Stimulated activated CD8-positive, alpha-beta memory T cell treated with anti-CD3 and anti-CD28 coated beads, Interleukin-2, amount 100 ng/mL, for 1 hour (primary cell): ENCODE data around the gene RAB33A.
"Not testable (repeated sequence)": the region's sequence is repeated elsewhere in the genome, so short reads cannot be mapped to it uniquely, and the experiment has no call there.

Experiments
- DNase-seq, 2 donors: peaks; one replicate each; pipeline ENCODE4 v3.0.0-alpha.2; 2020; ENCODE audit warnings: low read depth in 2 of 2

The RAB33A gene

DNA sequence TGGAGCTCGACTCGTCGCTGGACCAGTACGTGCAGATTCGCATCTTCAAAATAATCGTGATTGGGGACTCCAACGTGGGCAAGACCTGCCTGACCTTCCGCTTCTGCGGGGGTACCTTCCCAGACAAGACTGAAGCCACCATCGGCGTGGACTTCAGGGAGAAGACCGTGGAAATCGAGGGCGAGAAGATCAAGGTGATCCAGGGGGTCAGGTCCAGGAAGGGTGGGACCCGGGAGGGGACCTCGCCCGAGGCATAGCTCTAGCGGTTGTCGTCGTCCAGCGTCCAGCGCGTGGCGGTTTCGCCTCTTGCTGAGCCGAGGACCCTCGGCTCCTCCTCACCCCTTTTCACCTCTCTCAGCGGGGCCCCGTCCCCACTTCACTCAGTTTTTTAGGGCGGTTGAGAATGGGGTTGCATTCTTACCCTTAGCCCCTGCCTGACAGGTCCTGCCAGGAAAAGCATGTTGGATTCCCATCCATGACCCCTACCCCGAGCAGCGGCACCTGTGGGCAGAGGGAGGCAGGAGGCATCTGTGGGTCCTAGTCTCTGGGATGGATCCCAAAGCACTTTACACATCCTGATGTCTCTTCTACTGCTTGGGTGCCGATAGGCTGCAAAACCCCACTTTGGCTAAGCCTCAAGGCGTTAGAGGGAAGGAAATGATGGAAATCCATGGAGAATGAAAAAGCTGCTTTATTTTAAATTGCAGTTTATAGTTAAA, 524 bp downstream of the RAB33A start:
- no peak for DNase-seq

DNA sequence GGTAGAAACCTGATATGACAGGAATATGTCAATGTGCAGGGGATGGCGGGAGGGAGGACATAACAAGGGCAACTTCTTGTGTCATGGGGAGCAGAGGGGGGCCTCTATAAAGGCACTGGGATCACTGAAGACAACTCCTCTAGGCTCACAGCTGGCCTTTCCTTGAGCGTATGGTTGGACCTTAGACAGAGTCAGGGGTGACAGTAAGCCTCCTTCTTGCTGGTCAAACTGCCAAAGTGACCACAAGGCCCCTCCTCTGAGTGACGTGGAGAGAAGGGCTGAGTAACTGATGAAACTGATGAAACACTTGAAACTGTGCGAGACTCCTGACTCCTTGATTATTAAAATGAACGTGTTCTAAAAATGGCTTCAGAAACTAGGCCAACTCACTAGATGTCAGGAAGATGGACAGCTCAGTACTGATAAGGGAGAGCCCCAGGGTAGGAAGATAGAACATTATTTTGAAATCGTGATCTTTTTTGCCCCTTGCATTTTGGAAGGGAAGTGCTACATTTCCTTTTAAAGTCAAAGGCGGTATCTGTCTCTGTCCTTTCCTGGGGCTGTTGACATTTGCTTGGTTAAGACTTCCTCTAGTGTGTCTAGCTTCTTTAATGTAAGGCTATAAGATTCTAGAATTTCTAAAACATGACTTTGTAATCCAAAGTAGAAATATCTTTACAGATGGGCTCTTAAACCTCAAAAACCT, 1.6 kb downstream of the RAB33A start:
- no peak for DNase-seq

- DNase-seq: no peak
Observed at GRCh38 chrX:130174045-130174704, 2.4 kb downstream of the RAB33A start.

- no peak for DNase-seq
Observed at GRCh38 chrX:130174937-130175336, 3.2 kb downstream of the RAB33A start.

DNA sequence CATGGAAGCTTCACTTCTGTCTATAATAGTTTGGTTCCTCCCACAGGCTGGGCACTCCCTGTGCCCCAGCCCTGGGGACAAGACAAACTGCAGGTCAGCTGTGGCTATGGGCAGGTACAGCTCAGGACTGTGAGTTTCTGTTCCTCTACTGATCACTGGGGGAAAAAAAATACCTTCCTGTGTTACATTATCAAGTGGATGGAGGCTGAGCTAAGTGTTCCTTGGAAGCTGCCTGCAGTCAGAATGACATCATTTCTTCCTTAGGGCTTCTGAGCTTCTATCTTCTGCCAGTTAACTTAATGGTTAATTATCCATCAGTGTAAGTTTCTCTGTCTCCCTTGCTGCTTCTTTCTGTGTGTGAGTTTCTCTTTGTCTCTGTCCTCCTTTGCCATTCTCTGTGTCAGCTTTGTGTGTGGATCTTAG, 4.6 kb downstream of the RAB33A start:
- no peak for DNase-seq

- no peak for DNase-seq
Observed at GRCh38 chrX:130176942-130177341, 5.2 kb downstream of the RAB33A start.

DNA sequence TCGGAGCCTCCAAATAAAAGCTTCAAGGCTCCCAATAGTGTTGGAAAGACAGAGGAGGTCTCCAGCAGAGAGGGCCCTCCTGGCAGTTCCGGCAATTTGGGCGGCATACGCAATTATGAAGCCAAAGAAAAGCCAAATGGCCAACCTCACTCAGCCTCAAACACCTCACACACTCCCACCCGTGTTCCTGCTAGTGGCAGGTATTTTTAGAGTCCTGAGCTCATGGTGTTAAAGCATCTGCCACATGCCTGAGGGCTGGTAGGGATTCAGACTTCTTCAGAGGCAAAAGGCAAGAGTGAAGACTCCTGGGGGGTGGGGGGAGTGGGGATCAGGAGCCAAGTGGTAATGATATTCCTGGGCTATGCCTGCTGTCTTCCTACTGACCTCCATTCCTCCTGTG, 7.4 kb downstream of the RAB33A start:
- no peak for DNase-seq

- DNase-seq: no peak
Observed at GRCh38 chrX:130179579-130180215, 7.9 kb downstream of the RAB33A start.

GRCh38 chrX:130184168-130184567, 12.4 kb downstream of the RAB33A start:
- DNase-seq: no peak

DNA sequence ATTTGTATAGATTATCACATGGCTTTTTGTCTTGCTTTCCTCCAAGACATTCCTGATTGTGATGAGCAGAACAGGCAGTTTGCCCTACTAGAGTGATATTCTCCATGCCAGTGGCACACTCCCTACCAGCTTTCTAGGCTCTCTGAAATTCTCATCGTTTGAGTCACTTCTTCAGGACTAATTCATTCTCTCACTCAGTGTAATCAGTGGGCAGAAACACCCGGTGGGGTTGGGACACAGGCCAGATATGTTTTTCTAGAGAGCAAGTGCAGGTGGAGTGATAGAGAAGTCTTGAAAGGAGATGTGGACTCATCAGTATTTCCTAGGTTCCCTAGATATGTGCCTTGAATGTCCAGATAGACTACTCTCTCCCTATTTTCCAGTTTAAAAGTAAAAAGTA, 13.1 kb downstream of the RAB33A start:
- no peak for DNase-seq

DNA sequence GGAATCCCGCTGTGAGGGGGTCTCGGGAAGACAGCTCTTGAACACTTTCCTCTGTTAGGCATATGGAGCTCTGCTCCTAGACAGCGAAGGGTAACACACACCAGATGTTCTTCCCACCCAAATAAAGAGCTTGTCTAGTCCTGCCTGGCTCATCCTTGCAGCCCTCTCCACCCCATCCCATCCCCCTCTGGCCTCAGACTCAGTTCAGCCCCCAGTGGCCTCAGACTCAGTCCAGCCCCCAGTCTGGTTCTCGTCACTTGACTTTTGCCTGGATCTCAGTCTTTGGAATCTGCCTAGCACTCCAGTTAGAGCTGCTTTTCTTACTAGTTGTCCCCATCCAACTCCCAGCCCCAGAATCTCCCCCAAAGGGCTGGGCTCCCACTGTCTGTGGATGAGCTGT, 14.9 kb downstream of the RAB33A start:
- DNase-seq: no peak

- no peak for DNase-seq
Observed at GRCh38 chrX:130190801-130191200, 19.0 kb downstream of the RAB33A start.

DNA sequence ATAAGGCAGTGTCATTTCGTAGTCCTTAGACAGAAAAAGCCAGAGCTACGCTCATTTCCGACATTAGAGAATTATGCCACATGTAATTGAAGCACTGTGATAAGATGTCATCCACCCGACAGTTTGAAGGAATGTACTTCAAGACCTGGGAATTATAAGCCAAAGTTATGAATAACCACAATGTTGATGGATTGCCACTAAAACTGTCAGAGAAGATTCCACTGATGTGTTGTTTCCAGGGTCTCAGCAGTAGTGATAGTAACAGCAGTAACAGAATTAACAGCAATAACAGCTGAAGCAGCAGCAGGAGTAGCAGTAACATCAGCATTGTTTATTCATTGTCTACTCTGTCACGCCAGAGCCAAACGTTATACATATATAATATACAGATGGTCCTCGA, 24.7 kb downstream of the RAB33A start:
- DNase-seq: no peak

GRCh38 chrX:130197464-130197863, 25.7 kb downstream of the RAB33A start:
- DNase-seq: no peak

- no peak for DNase-seq
Observed at GRCh38 chrX:130204647-130205046, 32.9 kb downstream of the RAB33A start.

- DNase-seq: no peak
Observed at GRCh38 chrX:130211415-130212186, 39.8 kb downstream of the RAB33A start.

DNA sequence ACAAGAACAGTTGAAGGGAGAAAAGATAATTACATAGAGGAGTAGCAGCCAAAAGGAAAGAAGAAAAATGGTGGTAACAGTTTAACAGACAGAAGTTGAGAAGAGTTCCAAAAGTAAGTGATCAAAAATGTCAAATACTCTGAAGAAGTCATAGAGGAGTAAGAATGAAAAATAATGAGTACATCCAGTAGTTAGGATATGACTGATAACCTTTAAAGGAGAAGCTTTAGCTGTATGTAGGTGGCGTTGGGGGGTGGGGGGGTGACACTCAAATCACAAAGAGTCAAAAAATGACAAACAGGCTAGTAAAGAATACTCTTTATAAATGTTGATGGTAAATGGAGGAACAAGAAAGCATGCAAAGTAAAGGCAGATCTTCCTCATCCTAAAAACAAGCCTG, 40.6 kb downstream of the RAB33A start:
- DNase-seq: no peak

DNA sequence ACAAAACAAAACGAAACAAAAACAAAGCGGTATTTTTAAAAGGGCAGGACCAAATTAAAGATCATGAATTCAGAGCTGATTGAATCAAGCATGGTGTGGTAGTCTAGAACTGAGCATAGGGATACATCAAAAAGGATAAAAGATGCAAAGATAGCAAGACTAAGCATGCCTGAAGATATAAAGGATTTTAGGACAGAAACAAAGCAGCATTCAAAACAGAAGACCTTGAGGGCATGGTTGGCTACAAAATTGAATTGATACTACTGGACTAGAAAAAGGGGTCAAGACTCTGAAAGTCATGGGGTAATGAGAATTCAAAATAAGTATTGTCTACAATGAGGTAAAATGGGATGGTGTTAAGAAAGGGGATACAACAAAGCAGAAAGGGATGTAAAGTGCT, 41.6 kb downstream of the RAB33A start:
- DNase-seq: no peak

GRCh38 chrX:130216320-130216719, 44.6 kb downstream of the RAB33A start:
- DNase-seq: no peak

GRCh38 chrX:130224810-130225209, 53.0 kb downstream of the RAB33A start:
- no peak for DNase-seq

- DNase-seq: no peak
Observed at GRCh38 chrX:130228871-130229270, 57.1 kb downstream of the RAB33A start.

- not testable (repeated sequence) for DNase-seq
Observed at GRCh38 chrX:130231184-130231583, 59.4 kb downstream of the RAB33A start.
